ENCODE measurements around the gene PLA2G2F. TPM values are rescaled to one million over a fixed set of nuclear protein-coding genes. Genes with fewer than 3 reads are reported as not detected.

The PLA2G2F gene
- total and polyA plus RNA-seq, 2 of the 8 experiments (the other 6 are each of a cell fraction or from before 2014, with no cell fraction given): not detected

GRCh38 chr1:20141466-20141865, 2.3 kb downstream of the PLA2G2F start:
- Histone ChIP-seq H2BK20ac (ENCODE audit: low read length) (no peak overlapping the region), H4K91ac (replicated peaks; ENCODE audit: insufficient read length, low read length) (no peak overlapping the region), H3K14ac (ENCODE audit: insufficient read length) (no peak overlapping the region), H4K8ac (ENCODE audit: extremely low read depth, insufficient read depth, low read length) (peak overlapping the region; percentile 15; the same call in 1 of the 2 replicates), H3K36me3 (ENCODE audit: control insufficient read depth in 2 of 4, insufficient read depth in 4 of 4, low read length in 3 of 4) (no peaks in the 10 kb centered on the region), H2BK5ac (ENCODE audit: low read depth, low read length) (no peak overlapping the region), H2BK12ac (ENCODE audit: low read depth, low read length) (no peak overlapping the region), H3K18ac (ENCODE audit: extremely low read depth, low read length) (no peak overlapping the region), H3K23ac (ENCODE audit: insufficient read length) (no peak overlapping the region), H3K56ac (replicated peaks; ENCODE audit: insufficient read length, low read depth, low read length) (no peak overlapping the region), H2AK5ac (ENCODE audit: low read depth, low read length) (peak overlapping the region; percentile 91), H3K4me3 (ENCODE audit: extremely low read depth in 1 of 4, insufficient read depth in 2 of 4, low read depth in 3 of 4, low read length in 4 of 4) (no peak overlapping the region), H4K20me1 (replicated peaks in 1 of 2; ENCODE audit: control insufficient read depth in 1 of 2, insufficient read depth in 2 of 2, low read length in 2 of 2) (no peaks in the 10 kb centered on the region), H3K4ac (replicated peaks; ENCODE audit: insufficient read length, low read depth, low read length) (no peak overlapping the region), H3K9ac (replicated peaks in 1 of 4; ENCODE audit: extremely low read depth in 1 of 4, low read depth in 3 of 4, low read length in 3 of 4) (no peak overlapping the region; a peak in 1 of 7 replicates), H2AFZ (ENCODE audit: low read length) (no peak overlapping the region), H2BK120ac (replicated peaks; ENCODE audit: low read depth, low read length) (no peak overlapping the region), H3K23me2 (ENCODE audit: low read depth, low read length) (peaks cover 3% of the 10 kb centered on the region; the same call in 1 of the 2 replicates), H3K79me2 (ENCODE audit: control insufficient read depth in 1 of 2, insufficient read depth in 2 of 2, low read length in 2 of 2) (no peaks in the 10 kb centered on the region), H3K4me2 (ENCODE audit: insufficient read depth in 1 of 2, low read depth in 2 of 2, low read length in 2 of 2) (no peak overlapping the region), H4K5ac (ENCODE audit: insufficient read length, low read depth, low read length) (no peak overlapping the region), H3K9me3 (ENCODE audit: insufficient read depth in 2 of 2, low read depth in 1 of 2, low read length in 1 of 2) (no peaks in the 10 kb centered on the region; a peak in 1 of 4 replicates), H3K27me3 (replicated peaks in 1 of 4; ENCODE audit: control insufficient read depth in 3 of 4, extremely low read depth in 1 of 4, insufficient read depth in 3 of 4, low read length in 3 of 4) (no peaks in the 10 kb centered on the region), H3K27ac (ENCODE audit: low read depth, low read length) (no peak overlapping the region), H2BK15ac (ENCODE audit: low read length) (no peak overlapping the region), H3K4me1 (replicated peaks in 1 of 4; ENCODE audit: control insufficient read depth in 3 of 4, insufficient read depth in 4 of 4, low read length in 3 of 4) (no peaks in the 10 kb centered on the region; a peak in 1 of 7 replicates), H3K79me1 (ENCODE audit: low read depth, low read length) (no peaks in the 10 kb centered on the region)
- DNase-seq (ENCODE audit: low read depth in 1 of 2, low spot score in 2 of 2) (no peak), FAIRE-seq (no peak)
- ChIA-PET CTCF (ENCODE audit: partially characterized antibody) (interaction anchor here (0.6 to 13.0 kb wide), 3 partner anchors 11 to 222 kb away, joined by 3 to 127 read pairs (median 19); partner anchors contain the start of gene PLA2G2E), POLR2A (ENCODE audit: partially characterized antibody) (no interaction called here)
- WGBS, 2 experiments (ENCODE audit: extremely low coverage in 1 of 2, insufficient coverage in 1 of 2, insufficient read length in 1 of 2, insufficient replicate concordance in 2 of 2, low coverage in 1 of 2, low lambda C conversion rate in 2 of 2, missing lambda C conversion rate in 1 of 2): 81% methylated on average over 7 of the region's 7 CpGs; no CpG with 5 or more reads in 1 of the 2 experiments
- no peak for TF ChIP-seq CTBP2 (IDR thresholded peaks at IDR 0.05; ENCODE audit: borderline replicate concordance, insufficient read depth, insufficient read length, low read length)
- TF ChIP-seq CHD2 (IDR thresholded peaks at IDR 0.05; ENCODE audit: low read length): no peak
- no peak for TF ChIP-seq POLR2AphosphoS5 (IDR thresholded peaks at IDR 0.05; ENCODE audit: low read depth, low read length)
- TF ChIP-seq ZNF274 (IDR thresholded peaks at IDR 0.05; ENCODE audit: borderline replicate concordance, extremely low read depth, low read length): no peak
- no peak for TF ChIP-seq TAF7 (optimal IDR thresholded peaks at IDR 0.05; ENCODE audit: borderline replicate concordance, low read depth, low read length)
- TF ChIP-seq SIN3A (conservative IDR thresholded peaks at IDR 0.05 in 1 of 2, IDR thresholded peaks at IDR 0.05 in 1 of 2; ENCODE audit: low read depth in 1 of 2, low read length in 2 of 2): no peak
- TF ChIP-seq BRCA1 (IDR thresholded peaks at IDR 0.05; ENCODE audit: low read depth, low read length): no peak
- no peak for TF ChIP-seq KDM1A (IDR thresholded peaks at IDR 0.05; ENCODE audit: borderline replicate concordance, low read length)
- no peak for TF ChIP-seq SIX5 (IDR thresholded peaks at IDR 0.05; ENCODE audit: low read depth, low read length)
- TF ChIP-seq YY1 (IDR thresholded peaks at IDR 0.05; ENCODE audit: low read depth, low read length): no peak
- no peak for TF ChIP-seq KDM5A (IDR thresholded peaks at IDR 0.05; ENCODE audit: low read length)
- no peak for TF ChIP-seq RBBP5 (IDR thresholded peaks at IDR 0.05; ENCODE audit: borderline replicate concordance, low read depth, low read length)
- no peak for TF ChIP-seq RAD21 (IDR thresholded peaks at IDR 0.05 in 1 of 2, conservative IDR thresholded peaks at IDR 0.05 in 1 of 2; ENCODE audit: low read depth in 2 of 2, low read length in 2 of 2)
- TF ChIP-seq CEBPB (IDR thresholded peaks at IDR 0.05; ENCODE audit: low read depth, low read length): no peak
- TF ChIP-seq GTF2F1 (IDR thresholded peaks at IDR 0.05; ENCODE audit: borderline replicate concordance, low read depth, low read length): no peak
